SIG-M5 treated with dmso at 0.1 percent for 504 hours (cell line): Measurements from ENCODE around the gene CSTPP1.
A peak's percentile ranks its signal among the peaks of the same experiment; 100 is the strongest.
"Not testable (repeated sequence)": the region's sequence is repeated elsewhere in the genome, so short reads cannot be mapped to it uniquely, and the experiment has no call there.

ENCODE experiments used
- DNase-seq: peaks from one replicate; lab custom pipeline; 2025; ENCODE audit not compliant: unreplicated experiment; lab: John Stamatoyannopoulos, UW

The CSTPP1 gene

GRCh38 chr11:46912526-46913150 is 23.9 kb upstream of the CSTPP1 start:
- no peak for DNase-seq

- no peak for DNase-seq
Observed at GRCh38 chr11:46913484-46913883, 23.1 kb upstream of the CSTPP1 start.

DNA sequence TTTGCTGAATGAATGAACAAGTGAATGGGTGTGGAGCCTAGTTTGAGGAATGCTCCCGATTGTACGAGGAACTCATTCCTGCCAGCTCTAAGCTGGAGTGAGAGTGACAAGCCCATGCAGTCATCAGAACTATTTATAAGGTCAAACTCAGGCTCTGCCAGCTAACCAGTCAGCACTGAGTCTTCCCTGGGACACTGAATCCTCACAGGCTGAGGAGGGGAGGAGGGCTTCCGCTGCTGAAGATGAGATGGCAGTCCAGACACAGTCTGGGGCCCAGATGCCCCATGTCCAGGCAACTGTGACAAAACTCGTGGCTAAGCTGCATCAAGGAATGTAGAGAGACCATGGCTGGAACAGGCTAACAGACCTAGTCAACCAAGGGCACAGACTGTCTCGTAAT is 22.2 kb upstream of the CSTPP1 start:
- no peak for DNase-seq

- DNase-seq: no peak
Observed at GRCh38 chr11:46914910-46915309, 21.7 kb upstream of the CSTPP1 start.

- DNase-seq: no peak
Observed at GRCh38 chr11:46916286-46917108, 20.1 kb upstream of the CSTPP1 start.

- DNase-seq: no peak
Observed at GRCh38 chr11:46917109-46917761, 19.3 kb upstream of the CSTPP1 start.

GRCh38 chr11:46917762-46918082 is 18.8 kb upstream of the CSTPP1 start:
- no peak for DNase-seq

DNA sequence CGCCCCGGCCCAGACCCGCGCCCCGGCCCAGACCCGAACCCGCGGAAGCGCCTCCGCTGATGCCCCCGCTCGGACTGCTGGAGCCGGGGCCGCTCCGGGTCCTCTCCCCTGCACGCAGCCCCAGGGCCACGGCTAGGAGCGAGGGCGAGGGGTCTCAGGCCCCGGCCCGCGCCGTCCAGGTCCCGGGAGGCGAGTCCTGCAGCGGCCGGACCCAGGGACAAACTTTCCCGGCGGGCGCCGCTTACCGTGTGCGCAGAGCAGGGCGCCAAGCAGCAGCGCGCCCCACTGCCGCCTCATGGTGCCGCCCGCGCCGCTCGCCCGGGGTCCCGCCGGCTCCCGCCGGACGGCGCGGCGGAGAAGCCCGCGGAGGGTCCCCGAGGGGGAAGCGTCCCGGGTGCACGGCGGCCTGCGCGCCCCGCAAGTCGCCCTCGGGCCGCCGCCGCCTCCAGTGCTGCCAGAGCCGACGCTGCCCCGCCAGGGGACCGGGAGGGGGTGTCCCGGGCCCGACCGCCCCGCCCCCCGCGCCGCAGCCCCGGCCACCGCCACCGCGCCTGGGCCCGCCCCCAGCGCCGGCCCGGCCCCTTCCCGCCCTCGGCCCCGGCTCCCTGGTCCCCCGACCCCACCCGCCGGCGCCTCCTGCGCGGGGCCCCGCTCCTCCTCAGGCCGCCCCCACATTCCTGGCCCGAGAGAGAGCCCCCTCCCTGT is 18.3 kb upstream of the CSTPP1 start, which contains the start of gene LRP4:
Gene LRP4, minus strand, starts transcription at position 468 of the 705 bp plus-strand sequence. Its CDS starts 171 bp downstream, at position 297.
- DNase-seq: no peak

- no peak for DNase-seq
Observed at GRCh38 chr11:46918788-46919513, 17.6 kb upstream of the CSTPP1 start.

DNA sequence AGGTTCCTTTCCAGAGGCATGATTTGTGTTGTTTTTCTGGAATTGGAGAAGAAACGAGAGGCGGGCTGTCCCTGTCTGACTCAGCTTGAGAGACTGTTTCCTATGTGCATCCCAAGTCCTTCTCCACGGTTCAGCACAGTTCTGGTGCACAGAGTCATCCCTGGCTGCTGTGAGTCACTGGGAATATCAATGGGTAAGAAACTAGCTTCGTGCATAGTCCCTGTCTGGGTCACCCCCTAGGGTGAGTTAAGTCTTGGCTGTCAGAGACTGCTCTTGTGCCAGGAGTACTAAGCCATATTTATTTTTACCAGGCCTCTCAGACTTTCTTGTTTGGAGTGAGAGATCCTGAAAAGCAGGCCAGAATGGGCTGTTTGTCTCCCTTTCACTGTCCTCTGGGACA is 15.8 kb upstream of the CSTPP1 start:
- DNase-seq: no peak

GRCh38 chr11:46927928-46928327 is 8.6 kb upstream of the CSTPP1 start:
- not testable (repeated sequence) for DNase-seq

- not testable (repeated sequence) for DNase-seq
Observed at GRCh38 chr11:46928701-46929100, 7.9 kb upstream of the CSTPP1 start.

GRCh38 chr11:46930089-46930488 is 6.5 kb upstream of the CSTPP1 start:
- peak; percentile 43 for DNase-seq

GRCh38 chr11:46942172-46942571 is 5.6 kb downstream of the CSTPP1 start:
- no peak for DNase-seq

- no peak for DNase-seq
Observed at GRCh38 chr11:46944356-46945075, 8.0 kb downstream of the CSTPP1 start.

DNA sequence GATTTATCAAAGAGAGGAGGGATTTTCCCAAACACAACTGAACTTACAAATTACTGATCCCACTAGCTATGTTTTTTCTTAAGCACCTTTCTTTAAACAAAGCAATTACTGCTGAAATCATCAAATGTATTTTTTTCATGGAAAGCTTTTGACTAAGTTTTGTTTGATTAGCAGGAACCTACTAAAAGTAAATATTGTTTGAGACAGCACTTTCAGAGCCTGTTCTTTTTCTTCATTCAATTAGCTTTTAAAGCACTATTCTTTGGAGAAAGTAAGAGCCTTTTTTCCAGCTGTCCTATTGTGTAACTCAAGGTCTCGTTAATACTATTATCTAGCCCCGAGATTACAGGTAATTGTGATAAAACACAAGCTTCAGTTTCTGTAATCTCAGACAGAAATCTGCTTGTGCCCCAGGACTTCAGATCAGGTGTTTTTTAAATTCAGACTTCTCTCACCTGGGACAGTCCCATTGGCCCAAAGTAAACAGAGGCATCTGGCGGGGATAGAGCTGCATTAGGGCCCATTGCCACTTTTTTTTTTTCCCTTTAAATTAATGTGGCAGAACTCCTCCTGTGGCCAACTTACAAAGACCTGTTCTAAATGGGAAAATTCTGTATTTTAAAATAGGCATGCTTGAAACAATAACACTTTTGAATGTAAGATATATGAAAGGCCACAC is 11.0 kb downstream of the CSTPP1 start:
- no peak for DNase-seq

GRCh38 chr11:46948378-46949131 is 12.0 kb downstream of the CSTPP1 start:
- DNase-seq: peak; percentile 46

- no peak for DNase-seq
Observed at GRCh38 chr11:46949297-46949696, 12.7 kb downstream of the CSTPP1 start.

GRCh38 chr11:46951864-46952263 is 15.3 kb downstream of the CSTPP1 start:
- no peak for DNase-seq
